ENCODE data around the gene KLF2.

Gene KLF2

GRCh38 chr19:16374436-16374835, 49.8 kb downstream of the KLF2 start:
- DNase-seq (ENCODE audit: low read depth, low spot score), result no peak

GRCh38 chr19:16375157-16375935, 50.7 kb downstream of the KLF2 start:
- in situ Hi-C loops (cut with HindIII; ENCODE audit: low sequenced_read_pairs), result no loop called here
- no peak for TF ChIP-seq CTCF (IDR thresholded peaks at IDR 0.05; ENCODE audit: low read depth, low read length)
- DNase-seq (ENCODE audit: low read depth, low spot score), result no peak
- H3K4me3 ChIP-seq (ENCODE audit: low read depth, low read length), result no peak overlapping the region

More at GRCh38 chr19:16374436-16374835, 49.8 kb downstream of the KLF2 start:
- in situ Hi-C loops (cut with HindIII; ENCODE audit: low sequenced_read_pairs), result no loop called here
- TF ChIP-seq CTCF (IDR thresholded peaks at IDR 0.05; ENCODE audit: low read depth, low read length), result no peak
- no peak overlapping the region for H3K4me3 ChIP-seq (ENCODE audit: low read depth, low read length)

GRCh38 chr19:16375936-16376185, 51.2 kb downstream of the KLF2 start:
- no peak overlapping the region for H3K4me3 ChIP-seq (ENCODE audit: low read depth, low read length)
- TF ChIP-seq CTCF (IDR thresholded peaks at IDR 0.05; ENCODE audit: low read depth, low read length), result no peak
- DNase-seq (ENCODE audit: low read depth, low spot score), result no peak
- in situ Hi-C loops (cut with HindIII; ENCODE audit: low sequenced_read_pairs), result no loop called here

GRCh38 chr19:16376241-16376640, 51.6 kb downstream of the KLF2 start:
- in situ Hi-C loops (cut with HindIII; ENCODE audit: low sequenced_read_pairs), result no loop called here
- no peak for DNase-seq (ENCODE audit: low read depth, low spot score)
- no peak for TF ChIP-seq CTCF (IDR thresholded peaks at IDR 0.05; ENCODE audit: low read depth, low read length)
- H3K4me3 ChIP-seq (ENCODE audit: low read depth, low read length), result no peak overlapping the region

GRCh38 chr19:16376649-16377048, 52.0 kb downstream of the KLF2 start:
- in situ Hi-C loops (cut with HindIII; ENCODE audit: low sequenced_read_pairs), result no loop called here
- peak; percentile 46 for TF ChIP-seq CTCF (IDR thresholded peaks at IDR 0.05; ENCODE audit: low read depth, low read length)
- H3K4me3 ChIP-seq (ENCODE audit: low read depth, low read length), result no peak overlapping the region
- no peak for DNase-seq (ENCODE audit: low read depth, low spot score)

- no peak for TF ChIP-seq CTCF (IDR thresholded peaks at IDR 0.05; ENCODE audit: low read depth, low read length)
- no peak overlapping the region for H3K4me3 ChIP-seq (ENCODE audit: low read depth, low read length)
- in situ Hi-C loops (cut with HindIII; ENCODE audit: low sequenced_read_pairs), result no loop called here
- DNase-seq (ENCODE audit: low read depth, low spot score), result no peak
Observed at GRCh38 chr19:16377521-16377920, 52.9 kb downstream of the KLF2 start.

Data from astrocyte of the spinal cord (primary cell).